Activated naive CD4-positive, alpha-beta T cell treated with anti-CD3 and anti-CD28 coated beads, Interleukin-2, amount 50 U/mL, for 72 hours (primary cell): Measurements from ENCODE around the gene RAI1. TPM values are rescaled to one million over a fixed set of nuclear protein-coding genes. Genes with fewer than 3 reads are reported as not detected.
"Not testable (repeated sequence)": the region's sequence is repeated elsewhere in the genome, so short reads cannot be mapped to it uniquely, and the experiment has no call there.

Source experiments
- ATAC-seq, 2 donors: fragments of 150-1000 bp; cut with Tn5 transposase; 2 replicates each; pipeline ENCODE4 v1.10.0; 2021; ENCODE audit warnings: mild to moderate bottlenecking in 2 of 2, moderate library complexity in 2 of 2
- DNase-seq, 2 donors: peaks; one replicate each; pipeline ENCODE4 v3.0.0; 2021 to 2022; ENCODE audit warnings: low spot score in 2 of 2
- H3K27ac Mint-ChIP-seq, 2 donors: one replicate each; pipeline ENCODE4 v1.8.0; 2022; ENCODE audit warnings: mild to moderate bottlenecking in 2 of 2, mixed read lengths in 2 of 2
- H3K36me3 Mint-ChIP-seq, 2 donors: one replicate each; pipeline ENCODE4 v1.8.0; 2022; ENCODE audit warnings: mixed read lengths in 2 of 2
- H3K9me3 Mint-ChIP-seq, 2 donors: one replicate each; pipeline ENCODE4 v1.8.0; 2022; ENCODE audit warnings: mixed read lengths in 2 of 2
- total RNA-seq, 2 donors: library from RNA; stranded (reverse); gene quantifications; one replicate each; pipeline ENCODE4 v1.2.3, GENCODE V29; 2022

RAI1 gene
- total RNA-seq, 2 donors from 2014 or later = 14.9 to 21.6 TPM

DNA sequence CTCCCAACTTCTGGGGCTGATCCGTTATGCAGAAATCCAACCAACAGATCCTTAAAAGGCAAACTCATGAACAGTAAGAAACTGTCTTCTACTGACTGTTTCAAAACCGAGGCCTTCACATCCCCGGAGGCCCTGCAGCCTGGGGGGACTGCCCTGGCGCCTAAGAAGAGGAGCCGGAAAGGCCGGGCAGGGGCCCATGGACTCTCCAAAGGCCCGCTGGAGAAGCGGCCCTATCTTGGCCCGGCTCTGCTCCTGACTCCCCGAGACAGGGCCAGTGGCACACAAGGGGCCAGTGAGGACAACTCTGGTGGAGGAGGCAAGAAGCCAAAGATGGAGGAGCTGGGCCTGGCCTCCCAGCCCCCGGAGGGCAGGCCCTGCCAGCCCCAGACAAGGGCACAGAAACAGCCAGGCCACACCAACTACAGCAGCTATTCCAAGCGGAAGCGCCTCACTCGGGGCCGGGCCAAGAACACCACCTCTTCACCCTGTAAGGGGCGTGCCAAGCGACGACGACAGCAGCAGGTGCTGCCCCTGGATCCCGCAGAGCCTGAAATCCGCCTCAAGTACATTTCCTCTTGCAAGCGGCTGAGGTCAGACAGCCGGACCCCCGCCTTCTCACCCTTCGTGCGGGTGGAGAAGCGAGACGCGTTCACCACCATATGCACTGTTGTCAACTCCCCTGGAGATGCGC lies 116.0 kb downstream of the RAI1 start:
- H3K9me3 Mint-ChIP-seq = no peaks in the 10 kb centered on the region
- no peaks in the 10 kb centered on the region for H3K36me3 Mint-ChIP-seq
- no peak for DNase-seq
- H3K27ac Mint-ChIP-seq = no peak overlapping the region
- ATAC-seq = no peak

DNA sequence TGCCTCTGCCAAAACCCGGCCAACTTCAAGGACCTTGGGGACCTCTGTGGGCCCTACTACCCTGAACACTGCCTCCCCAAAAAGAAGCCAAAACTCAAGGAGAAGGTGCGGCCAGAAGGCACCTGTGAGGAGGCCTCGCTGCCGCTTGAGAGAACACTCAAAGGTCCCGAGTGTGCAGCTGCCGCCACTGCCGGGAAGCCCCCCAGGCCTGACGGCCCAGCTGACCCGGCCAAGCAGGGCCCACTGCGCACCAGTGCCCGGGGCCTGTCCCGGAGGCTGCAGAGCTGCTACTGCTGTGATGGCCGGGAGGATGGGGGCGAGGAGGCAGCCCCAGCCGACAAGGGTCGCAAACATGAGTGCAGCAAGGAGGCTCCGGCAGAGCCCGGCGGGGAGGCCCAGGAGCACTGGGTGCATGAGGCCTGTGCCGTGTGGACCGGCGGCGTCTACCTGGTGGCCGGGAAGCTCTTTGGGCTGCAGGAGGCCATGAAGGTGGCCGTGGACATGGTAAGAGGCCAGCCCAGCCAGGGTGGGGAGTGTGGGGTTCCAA lies 116.8 kb downstream of the RAI1 start:
- no peak overlapping the region for H3K27ac Mint-ChIP-seq
- ATAC-seq = no peak
- no peak for DNase-seq
- H3K9me3 Mint-ChIP-seq = no peaks in the 10 kb centered on the region
- H3K36me3 Mint-ChIP-seq = no peaks in the 10 kb centered on the region

DNA sequence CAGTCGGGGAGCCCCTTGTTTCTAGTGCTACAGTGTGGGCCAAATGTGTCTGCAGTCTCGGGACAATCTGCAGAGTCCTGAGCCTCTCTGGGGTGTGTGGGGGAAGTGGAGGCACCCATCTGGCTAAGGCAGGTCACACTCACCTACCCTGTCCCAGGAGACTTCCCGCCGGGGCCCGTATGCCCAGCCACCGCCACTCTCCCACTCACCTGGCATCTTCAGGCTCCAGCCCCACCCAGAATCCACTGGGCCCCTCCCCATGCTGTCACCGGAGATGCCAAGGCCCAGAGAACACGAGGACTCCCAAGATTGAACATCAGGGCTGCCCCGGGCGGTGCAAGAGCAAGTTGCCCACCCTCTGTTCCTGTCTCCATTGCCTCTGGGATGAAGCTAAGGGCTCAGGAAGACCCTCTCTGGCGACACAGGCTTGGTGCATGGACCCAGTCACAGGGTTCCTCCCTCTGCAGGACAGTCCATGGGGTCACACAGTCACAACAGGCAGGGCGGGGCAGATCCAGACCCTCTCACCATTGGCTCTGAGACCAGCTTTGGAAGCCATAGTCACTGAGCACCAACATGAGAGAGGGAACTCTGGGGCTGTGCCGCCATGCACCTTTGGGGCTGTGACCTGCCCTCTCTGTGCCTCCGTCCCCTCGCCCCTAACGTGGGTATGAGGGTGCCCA lies 117.5 kb downstream of the RAI1 start:
- Mint-ChIP-seq H3K9me3 (no peaks in the 10 kb centered on the region), H3K36me3 (no peaks in the 10 kb centered on the region), H3K27ac (no peak overlapping the region)
- DNase-seq = no peak
- ATAC-seq = peak; percentile 5 to 15

DNA sequence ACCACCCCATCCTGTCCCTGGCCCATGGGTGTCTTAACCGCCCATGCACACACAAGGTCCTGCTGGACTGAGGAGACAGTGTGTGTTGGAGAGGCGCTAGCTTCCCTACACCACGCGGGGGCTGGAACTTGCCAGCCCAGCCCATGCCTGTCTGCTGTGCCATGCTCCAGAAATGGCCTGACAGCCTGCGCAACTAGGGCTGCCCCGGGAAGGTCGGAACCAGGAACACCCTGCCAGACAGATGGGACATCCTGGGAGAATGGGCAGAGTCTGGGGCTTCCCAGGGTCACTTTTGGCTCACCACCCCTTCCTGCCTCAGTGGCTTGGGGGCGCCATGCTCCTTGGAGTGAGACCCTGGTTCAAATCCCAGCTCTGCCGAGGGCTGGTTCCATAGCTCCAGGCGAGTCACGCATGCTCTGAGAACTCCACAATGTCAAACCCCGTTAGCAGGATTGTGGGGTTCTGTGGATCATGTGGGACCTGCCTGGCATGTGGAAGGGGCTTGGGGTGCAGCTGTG lies 119.3 kb downstream of the RAI1 start:
- Mint-ChIP-seq H3K9me3 (no peaks in the 10 kb centered on the region), H3K27ac (peak overlapping the region in 1 of 2 donors; percentile 60), H3K36me3 (no peaks in the 10 kb centered on the region)
- DNase-seq (no peak), ATAC-seq (no peak)

DNA sequence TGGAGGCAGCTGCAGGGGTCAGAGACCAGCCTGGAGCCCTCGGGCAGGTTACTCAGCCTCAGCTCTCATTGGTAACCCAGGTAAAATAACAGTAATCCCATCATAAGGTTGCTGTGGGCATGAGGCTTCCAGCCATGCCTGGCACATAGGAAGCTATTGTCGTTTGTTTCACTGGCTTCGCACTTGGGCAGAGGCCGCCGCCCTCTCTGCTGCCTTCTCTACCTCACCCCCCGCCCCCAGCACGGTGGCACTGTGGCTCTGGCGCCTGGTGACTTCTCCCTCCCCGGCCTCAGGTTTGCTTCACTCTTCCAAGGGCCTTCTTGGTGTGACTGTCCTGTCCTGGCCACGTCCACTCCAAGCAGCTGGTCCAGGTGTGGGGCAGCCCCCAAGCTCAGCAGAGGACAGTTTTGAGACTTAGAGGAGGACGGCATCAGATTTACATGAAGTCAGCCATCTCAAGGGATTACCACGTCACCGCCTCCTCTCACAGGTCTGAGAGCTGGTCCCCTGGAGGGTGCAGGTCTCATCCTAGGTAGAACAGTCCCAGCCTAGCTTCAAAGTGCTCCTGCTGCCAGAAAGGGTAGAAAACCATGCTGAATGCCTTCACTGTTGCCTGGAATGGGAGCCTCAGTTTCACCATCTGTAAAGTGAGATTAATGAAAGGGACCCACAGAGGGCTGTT lies 120.7 kb downstream of the RAI1 start:
- no peak for ATAC-seq
- no peaks in the 10 kb centered on the region for H3K36me3 Mint-ChIP-seq
- DNase-seq = no peak
- H3K9me3 Mint-ChIP-seq = no peaks in the 10 kb centered on the region
- H3K27ac Mint-ChIP-seq = peak overlapping the region in 1 of 2 donors; percentile 44

DNA sequence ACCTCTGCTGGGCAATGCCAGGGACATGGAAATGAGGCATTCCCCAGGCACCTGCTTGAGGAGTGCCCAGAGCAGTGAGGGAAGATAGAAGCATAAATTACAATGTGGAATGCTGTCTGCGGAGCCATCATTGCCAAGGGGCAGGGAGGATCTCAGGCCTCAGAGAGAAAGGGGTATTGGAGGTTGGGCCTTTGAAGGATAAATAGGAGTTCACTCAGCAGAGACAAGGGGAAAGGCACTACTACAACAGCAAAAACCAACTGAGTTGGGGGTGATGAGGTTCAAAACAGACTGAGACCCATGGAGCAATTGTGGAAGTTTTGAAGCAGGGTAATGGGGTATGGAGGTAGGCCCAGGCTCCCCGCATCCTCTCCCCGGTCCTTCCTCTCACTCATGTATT lies 122.7 kb downstream of the RAI1 start:
- H3K36me3 Mint-ChIP-seq = no peaks in the 10 kb centered on the region
- DNase-seq = no peak
- no peaks in the 10 kb centered on the region for H3K9me3 Mint-ChIP-seq
- ATAC-seq = no peak
- peak overlapping the region in 1 of 2 donors; percentile 72 for H3K27ac Mint-ChIP-seq

DNA sequence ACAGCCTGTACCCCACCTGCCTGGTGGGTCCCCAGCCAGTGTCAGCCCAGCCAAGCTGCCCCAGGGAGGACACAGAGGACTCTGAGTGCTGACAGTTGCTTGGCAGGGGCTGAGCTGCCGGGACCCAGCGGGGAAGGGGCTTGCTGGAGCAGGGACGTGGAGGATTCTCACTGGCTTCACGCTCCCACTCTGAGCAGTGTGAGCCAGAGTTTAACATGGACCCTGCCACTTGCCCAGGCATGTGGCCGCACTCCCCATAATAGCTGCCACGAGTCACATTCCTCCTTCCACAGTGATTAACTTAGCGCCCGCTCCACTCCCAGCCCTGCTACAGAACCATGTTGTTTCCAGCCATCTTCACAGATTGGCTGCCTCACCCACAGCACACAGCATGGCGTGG lies 124.3 kb downstream of the RAI1 start:
- DNase-seq (no peak), ATAC-seq (no peak)
- no peaks in the 10 kb centered on the region for H3K9me3 Mint-ChIP-seq
- peak overlapping the region; percentile 38 to 82 for H3K27ac Mint-ChIP-seq
- H3K36me3 Mint-ChIP-seq = no peaks in the 10 kb centered on the region

DNA sequence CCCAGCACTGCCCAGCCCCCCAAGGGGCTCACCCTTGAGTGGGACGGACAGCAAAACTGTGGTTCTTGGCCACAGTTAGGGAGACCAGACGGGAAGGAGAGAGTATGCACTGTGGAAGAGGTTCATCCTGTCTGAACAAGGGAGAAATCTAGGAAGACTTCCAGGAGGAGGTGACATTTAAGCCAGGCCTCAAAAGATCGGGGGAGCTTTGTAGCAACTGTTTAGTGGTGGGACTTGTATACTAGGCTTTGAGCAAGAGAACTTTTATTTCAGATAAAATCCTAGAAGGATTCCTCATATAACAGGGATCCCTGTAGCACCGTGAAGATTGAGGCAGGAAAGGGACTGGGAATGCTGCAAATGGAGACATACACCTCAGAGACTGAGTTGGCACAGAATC lies 124.8 kb downstream of the RAI1 start:
- no peaks in the 10 kb centered on the region for H3K36me3 Mint-ChIP-seq
- peak overlapping the region; percentile 38 to 82 for H3K27ac Mint-ChIP-seq
- DNase-seq = no peak
- H3K9me3 Mint-ChIP-seq = no peaks in the 10 kb centered on the region
- no peak for ATAC-seq

DNA sequence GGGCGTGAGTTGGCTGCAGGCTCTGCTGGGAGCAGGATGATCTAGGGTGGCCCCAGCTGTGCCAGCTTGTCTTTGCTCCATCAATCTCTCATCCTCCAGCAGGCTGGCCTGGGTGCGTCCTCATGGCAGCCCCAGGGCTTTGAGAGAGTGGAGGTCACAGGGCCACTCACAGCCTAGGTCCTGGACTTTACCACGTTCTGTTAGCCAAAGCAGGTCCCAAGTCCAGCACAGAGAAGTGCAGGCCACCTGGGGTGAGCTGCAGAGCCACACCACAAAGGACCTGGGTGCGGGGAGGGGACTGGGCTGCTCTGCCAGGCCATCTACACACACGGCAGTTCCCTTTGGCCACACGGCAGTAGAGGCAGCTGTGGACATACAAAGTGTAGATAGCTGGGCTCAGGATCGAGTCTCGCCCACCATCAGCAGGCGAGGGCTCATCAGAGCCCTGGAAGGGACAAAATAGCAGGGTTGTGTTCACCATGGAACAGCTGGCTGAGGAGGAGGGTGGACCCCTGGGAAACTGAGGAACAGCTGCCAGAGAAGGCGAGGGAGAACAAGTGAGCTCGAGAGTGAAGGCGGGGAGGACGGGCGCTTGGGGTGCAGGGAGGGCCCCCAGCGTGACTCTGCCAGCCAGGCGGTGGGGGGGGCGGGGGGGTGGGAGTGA lies 125.5 kb downstream of the RAI1 start:
- H3K9me3 Mint-ChIP-seq = no peaks in the 10 kb centered on the region
- no peak for DNase-seq
- H3K36me3 Mint-ChIP-seq = no peaks in the 10 kb centered on the region
- ATAC-seq = no peak
- peak overlapping the region in 1 of 2 donors; percentile 3 for H3K27ac Mint-ChIP-seq

DNA sequence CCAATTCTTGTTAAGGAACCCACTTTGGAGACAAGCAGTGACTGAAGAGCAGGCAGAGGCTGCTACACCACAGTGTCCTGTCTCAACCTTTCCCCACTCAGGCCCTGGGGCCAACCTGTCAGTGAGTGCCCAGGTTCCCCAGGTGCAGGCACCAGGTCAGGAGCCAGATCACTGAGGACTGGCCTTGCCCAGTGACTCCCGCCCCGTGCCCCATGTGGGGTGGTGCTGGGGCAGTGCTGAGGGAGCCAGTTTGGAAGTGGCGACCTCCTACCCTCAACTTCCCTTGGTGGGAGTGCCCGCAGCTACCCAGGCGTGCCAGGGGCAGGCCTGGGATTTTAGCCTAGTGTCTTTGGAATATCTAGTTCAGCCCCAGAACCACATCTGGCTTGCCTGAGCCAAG lies 126.2 kb downstream of the RAI1 start:
- Mint-ChIP-seq H3K9me3 (no peaks in the 10 kb centered on the region), H3K27ac (peak overlapping the region in 1 of 2 donors; percentile 25), H3K36me3 (no peaks in the 10 kb centered on the region)
- peak in 1 of 2 donors; percentile 22 for ATAC-seq
- no peak for DNase-seq

DNA sequence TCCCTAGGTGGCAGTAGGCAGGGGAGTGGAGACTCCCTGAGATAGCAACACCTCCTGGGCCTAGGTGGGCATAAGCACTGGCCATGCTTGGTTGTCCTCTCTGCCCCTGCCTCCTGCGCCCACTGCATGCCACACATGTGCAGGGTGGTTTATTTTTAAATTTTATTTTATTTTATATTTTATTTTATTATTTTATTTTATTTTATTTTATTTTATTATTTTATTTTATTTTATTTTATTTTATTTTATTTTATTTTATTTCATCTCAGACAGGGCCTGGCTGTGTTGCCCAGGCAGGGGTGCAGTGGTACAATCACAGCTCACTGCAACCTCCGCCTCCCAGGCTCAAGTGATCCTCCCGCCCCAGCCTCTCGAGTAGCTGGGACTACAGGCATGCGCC lies 126.9 kb downstream of the RAI1 start:
- H3K36me3 Mint-ChIP-seq, H3K27ac Mint-ChIP-seq, ATAC-seq, DNase-seq, H3K9me3 Mint-ChIP-seq: not testable (repeated sequence)

DNA sequence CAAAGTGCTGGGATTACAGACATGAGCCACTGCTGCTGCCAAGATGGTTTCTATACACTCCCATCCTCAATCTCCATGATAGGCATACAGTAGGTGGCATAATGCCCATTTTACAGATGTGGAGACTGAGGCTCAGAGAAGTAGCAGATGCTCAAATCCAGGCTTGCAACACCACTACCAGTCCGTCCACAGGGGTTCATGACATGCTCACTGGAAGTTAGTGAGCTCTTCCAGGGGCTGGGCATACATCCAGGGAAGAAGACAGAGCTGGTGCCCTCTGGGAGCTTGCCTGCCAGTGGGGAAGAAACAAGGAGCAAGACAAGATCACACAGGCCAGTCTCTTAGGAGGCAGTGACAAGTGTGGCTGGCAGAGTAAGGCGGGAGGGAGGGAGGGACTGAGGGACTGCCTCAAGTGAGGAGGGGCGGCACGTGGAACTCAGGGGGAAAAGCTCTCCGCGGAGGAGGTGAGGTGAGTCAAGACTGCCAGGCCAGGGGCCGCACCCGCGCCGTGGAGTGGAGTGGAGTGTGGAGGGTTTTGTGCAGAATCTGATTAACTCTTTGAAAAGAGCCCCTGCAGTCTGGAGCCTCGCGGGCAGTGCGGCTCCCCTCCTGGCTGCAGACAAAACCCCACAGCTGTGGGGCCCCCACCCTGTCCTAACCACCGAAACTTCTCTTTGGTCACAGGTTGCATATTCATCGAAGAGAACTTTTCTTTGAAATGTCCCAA lies 127.6 kb downstream of the RAI1 start:
- DNase-seq (no peak), ATAC-seq (no peak)
- Mint-ChIP-seq H3K27ac (peak overlapping the region in 1 of 2 donors; percentile 70), H3K9me3 (no peaks in the 10 kb centered on the region), H3K36me3 (no peaks in the 10 kb centered on the region)

DNA sequence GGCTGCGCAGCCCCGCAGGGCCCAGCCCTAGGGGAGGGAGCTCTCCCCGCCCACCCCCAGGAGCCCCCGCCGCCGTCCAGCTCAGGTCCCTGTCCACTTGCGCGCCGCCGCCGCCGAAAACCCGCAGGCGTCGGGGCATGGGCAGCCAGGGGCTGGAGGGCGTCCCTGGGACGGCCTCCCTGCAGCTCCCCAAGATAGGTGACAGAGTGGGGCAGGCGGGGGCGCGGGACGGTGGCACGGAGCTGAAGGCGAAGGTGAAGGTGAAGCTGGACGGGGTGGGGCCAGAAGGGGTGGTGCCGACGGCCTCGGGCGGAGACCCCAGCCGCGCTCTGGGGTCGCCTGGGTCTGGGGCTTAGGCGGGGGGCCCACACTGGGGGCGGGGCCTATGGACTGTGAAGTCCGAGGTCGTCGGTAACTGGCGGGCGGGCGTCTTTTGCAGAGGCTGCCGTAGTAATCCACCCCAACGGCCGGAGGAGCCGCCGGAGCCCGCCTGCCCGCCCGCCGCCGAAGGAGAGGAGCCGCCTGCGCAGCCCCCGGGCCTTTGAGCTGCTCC lies 128.3 kb downstream of the RAI1 start:
- H3K36me3 Mint-ChIP-seq = no peaks in the 10 kb centered on the region
- no peak for ATAC-seq
- no peaks in the 10 kb centered on the region for H3K9me3 Mint-ChIP-seq
- no peak overlapping the region for H3K27ac Mint-ChIP-seq
- DNase-seq = no peak

DNA sequence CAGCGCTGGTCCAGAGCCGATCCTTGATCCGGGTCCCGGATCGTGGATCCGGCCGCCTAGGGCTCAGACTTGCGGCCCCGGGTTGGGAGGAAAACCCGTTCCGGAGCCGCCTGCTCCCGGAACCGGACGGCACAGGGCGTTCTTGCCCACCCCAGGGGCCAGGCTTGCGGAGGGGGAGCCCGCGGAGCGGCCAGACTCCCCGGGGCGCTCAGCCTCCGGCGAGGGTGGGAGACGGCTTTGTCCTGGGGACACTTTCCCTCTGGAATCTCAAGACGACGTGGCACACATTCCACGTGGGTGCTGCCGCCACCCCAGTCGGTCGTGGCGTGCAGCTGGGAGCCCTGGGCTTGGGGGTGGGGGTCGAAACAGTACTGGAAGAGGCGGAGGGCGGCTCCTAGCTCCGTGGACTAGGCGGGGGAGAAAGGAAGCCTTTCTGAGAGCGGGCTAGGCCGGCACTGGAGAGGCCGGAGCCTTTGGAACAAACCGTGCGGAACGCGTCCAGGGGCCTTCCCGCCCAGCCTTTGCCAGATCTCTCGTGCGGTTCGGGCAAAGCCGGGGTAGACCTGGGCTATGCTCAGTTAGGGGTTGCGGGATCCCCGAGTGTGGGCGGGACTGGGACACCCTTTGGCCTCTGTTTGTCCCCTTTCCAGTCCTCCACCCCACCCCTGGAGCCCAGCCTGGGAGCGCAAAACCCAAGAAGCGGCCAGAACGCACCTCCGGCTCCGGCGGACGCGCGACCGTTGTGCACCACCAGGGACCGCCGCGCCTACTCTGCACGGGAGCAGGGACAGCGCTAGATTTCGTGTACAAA lies 129.0 kb downstream of the RAI1 start:
- no peak for DNase-seq
- H3K27ac Mint-ChIP-seq = no peak overlapping the region
- H3K9me3 Mint-ChIP-seq = no peaks in the 10 kb centered on the region
- no peaks in the 10 kb centered on the region for H3K36me3 Mint-ChIP-seq
- no peak for ATAC-seq

DNA sequence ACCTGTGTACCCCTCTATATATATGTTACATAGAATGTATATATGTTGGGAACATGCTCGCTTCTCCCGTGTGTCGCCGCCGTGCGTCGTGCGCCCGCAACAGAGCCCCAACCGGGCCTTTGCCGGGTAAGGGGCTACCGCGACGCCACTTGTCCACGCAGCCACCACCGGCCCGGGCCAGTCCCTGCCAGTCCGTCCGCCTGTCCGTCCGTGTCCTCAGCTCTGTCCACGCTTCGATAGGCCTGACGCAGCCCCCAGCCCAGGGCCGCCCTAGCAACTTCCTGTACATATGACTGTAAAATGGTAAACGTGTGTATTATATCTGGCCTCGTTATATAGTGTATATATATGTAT lies 129.6 kb downstream of the RAI1 start:
- Mint-ChIP-seq H3K9me3 (no peaks in the 10 kb centered on the region), H3K27ac (no peak overlapping the region), H3K36me3 (no peaks in the 10 kb centered on the region)
- DNase-seq (no peak), ATAC-seq (no peak)
